ENCODE results near the gene EYA2.

The EYA2 gene

GRCh38 chr20:47055699-47056369, 161.2 kb downstream of the EYA2 start:
- Histone ChIP-seq H3K27ac (ENCODE audit: insufficient read depth in 1 of 2, low read depth in 1 of 2, low read length in 2 of 2, poor library complexity in 1 of 2, severe bottlenecking in 2 of 2) (no peak overlapping the region), H3K4me3 (ENCODE audit: control insufficient read depth in 1 of 7, extremely low read depth in 1 of 7, insufficient read depth in 4 of 7, low read depth in 2 of 7, low read length in 6 of 7) (no peak overlapping the region), H3K4me1 (ENCODE audit: control extremely low read depth in 1 of 4, control insufficient read depth in 4 of 4, insufficient read depth in 4 of 4, low read length in 3 of 4) (no peaks in the 10 kb centered on the region), H3K9me3 (ENCODE audit: control extremely low read depth in 1 of 5, control insufficient read depth in 4 of 5, insufficient read depth in 2 of 5, low read depth in 1 of 5, low read length in 4 of 5) (no peaks in the 10 kb centered on the region), H3K36me3 (ENCODE audit: control insufficient read depth in 4 of 4, insufficient read depth in 4 of 4, low read length in 3 of 4) (no peaks in the 10 kb centered on the region), H3K27me3 (replicated peaks in 2 of 5; ENCODE audit: control insufficient read depth in 4 of 5, insufficient read depth in 5 of 5, low read length in 4 of 5) (peaks cover 0 to 12% (median 1%) of the 10 kb centered on the region in 5 experiments)
- ChIA-PET POLR2A (no interaction called here), CTCF (no interaction called here)
- DNase-seq: no peak
- WGBS (ENCODE audit: insufficient coverage): 76% methylated on average over 13 of the region's 13 CpGs

GRCh38 chr20:47057661-47058060, 163.0 kb downstream of the EYA2 start:
- WGBS (ENCODE audit: insufficient coverage): no CpG with 5 or more reads among the region's 3 CpGs
- H3K36me3 ChIP-seq (ENCODE audit: control insufficient read depth in 4 of 4, insufficient read depth in 4 of 4, low read length in 3 of 4): no peaks in the 10 kb centered on the region
- DNase-seq: no peak
- H3K4me1 ChIP-seq (ENCODE audit: control extremely low read depth in 1 of 4, control insufficient read depth in 4 of 4, insufficient read depth in 4 of 4, low read length in 3 of 4): no peaks in the 10 kb centered on the region
- POLR2A ChIA-PET: no interaction called here
- H3K27me3 ChIP-seq (replicated peaks in 2 of 5; ENCODE audit: control insufficient read depth in 4 of 5, insufficient read depth in 5 of 5, low read length in 4 of 5): peaks cover 0 to 6% (median 0%) of the 10 kb centered on the region in 5 experiments
- CTCF ChIA-PET: no interaction called here
- H3K27ac ChIP-seq (ENCODE audit: insufficient read depth in 1 of 2, low read depth in 1 of 2, low read length in 2 of 2, poor library complexity in 1 of 2, severe bottlenecking in 2 of 2): no peak overlapping the region
- H3K4me3 ChIP-seq (ENCODE audit: control insufficient read depth in 1 of 7, extremely low read depth in 1 of 7, insufficient read depth in 4 of 7, low read depth in 2 of 7, low read length in 6 of 7): no peak overlapping the region
- H3K9me3 ChIP-seq (ENCODE audit: control extremely low read depth in 1 of 5, control insufficient read depth in 4 of 5, insufficient read depth in 2 of 5, low read depth in 1 of 5, low read length in 4 of 5): no peaks in the 10 kb centered on the region

- Histone ChIP-seq H3K27ac (ENCODE audit: insufficient read depth in 1 of 2, low read depth in 1 of 2, low read length in 2 of 2, poor library complexity in 1 of 2, severe bottlenecking in 2 of 2) (no peak overlapping the region), H3K4me3 (ENCODE audit: control insufficient read depth in 1 of 7, extremely low read depth in 1 of 7, insufficient read depth in 4 of 7, low read depth in 2 of 7, low read length in 6 of 7) (no peak overlapping the region), H3K36me3 (ENCODE audit: control insufficient read depth in 4 of 4, insufficient read depth in 4 of 4, low read length in 3 of 4) (no peaks in the 10 kb centered on the region), H3K4me1 (ENCODE audit: control extremely low read depth in 1 of 4, control insufficient read depth in 4 of 4, insufficient read depth in 4 of 4, low read length in 3 of 4) (no peaks in the 10 kb centered on the region), H3K27me3 (replicated peaks in 2 of 5; ENCODE audit: control insufficient read depth in 4 of 5, insufficient read depth in 5 of 5, low read length in 4 of 5) (peaks cover 0 to 6% (median 0%) of the 10 kb centered on the region in 5 experiments), H3K9me3 (ENCODE audit: control extremely low read depth in 1 of 5, control insufficient read depth in 4 of 5, insufficient read depth in 2 of 5, low read depth in 1 of 5, low read length in 4 of 5) (no peaks in the 10 kb centered on the region)
- ChIA-PET CTCF (no interaction called here), POLR2A (no interaction called here)
- WGBS (ENCODE audit: insufficient coverage): 90% methylated on average over 2 of the region's 4 CpGs
- DNase-seq: no peak
Measured at GRCh38 chr20:47058236-47058635, 163.6 kb downstream of the EYA2 start.

- CTCF ChIA-PET: no interaction called here
Measured at GRCh38 chr20:47059536-47059935, 164.9 kb downstream of the EYA2 start.

GRCh38 chr20:47061549-47061948, 166.9 kb downstream of the EYA2 start:
- no peaks in the 10 kb centered on the region for H3K4me1 ChIP-seq (ENCODE audit: control extremely low read depth in 1 of 4, control insufficient read depth in 4 of 4, insufficient read depth in 4 of 4, low read length in 3 of 4)
- no peak overlapping the region for H3K4me3 ChIP-seq (ENCODE audit: control insufficient read depth in 1 of 7, extremely low read depth in 1 of 7, insufficient read depth in 4 of 7, low read depth in 2 of 7, low read length in 6 of 7)
- no peak for DNase-seq
- peaks cover 0 to 9% (median under 1%) of the 10 kb centered on the region in 5 experiments for H3K9me3 ChIP-seq (ENCODE audit: control extremely low read depth in 1 of 5, control insufficient read depth in 4 of 5, insufficient read depth in 2 of 5, low read depth in 1 of 5, low read length in 4 of 5)
- no peaks in the 10 kb centered on the region for H3K36me3 ChIP-seq (ENCODE audit: control insufficient read depth in 4 of 4, insufficient read depth in 4 of 4, low read length in 3 of 4)
- no peaks in the 10 kb centered on the region for H3K27me3 ChIP-seq (replicated peaks in 2 of 5; ENCODE audit: control insufficient read depth in 4 of 5, insufficient read depth in 5 of 5, low read length in 4 of 5)
- 95% methylated on average over 8 of the region's 8 CpGs for WGBS (ENCODE audit: insufficient coverage)
- CTCF ChIA-PET: no interaction called here
- H3K27ac ChIP-seq (ENCODE audit: insufficient read depth in 1 of 2, low read depth in 1 of 2, low read length in 2 of 2, poor library complexity in 1 of 2, severe bottlenecking in 2 of 2): no peak overlapping the region
- POLR2A ChIA-PET: no interaction called here

More at GRCh38 chr20:47059536-47059935, 164.9 kb downstream of the EYA2 start:
- H3K27me3 ChIP-seq (replicated peaks in 2 of 5; ENCODE audit: control insufficient read depth in 4 of 5, insufficient read depth in 5 of 5, low read length in 4 of 5): peaks cover 0 to 4% (median 0%) of the 10 kb centered on the region in 5 experiments
- no peaks in the 10 kb centered on the region for H3K4me1 ChIP-seq (ENCODE audit: control extremely low read depth in 1 of 4, control insufficient read depth in 4 of 4, insufficient read depth in 4 of 4, low read length in 3 of 4)
- H3K9me3 ChIP-seq (ENCODE audit: control extremely low read depth in 1 of 5, control insufficient read depth in 4 of 5, insufficient read depth in 2 of 5, low read depth in 1 of 5, low read length in 4 of 5): peaks cover 0 to under 1% (median 0%) of the 10 kb centered on the region in 5 experiments
- H3K4me3 ChIP-seq (ENCODE audit: control insufficient read depth in 1 of 7, extremely low read depth in 1 of 7, insufficient read depth in 4 of 7, low read depth in 2 of 7, low read length in 6 of 7): no peak overlapping the region
- WGBS (ENCODE audit: insufficient coverage): 88% methylated on average over 4 of the region's 4 CpGs
- no peak for DNase-seq
- no peaks in the 10 kb centered on the region for H3K36me3 ChIP-seq (ENCODE audit: control insufficient read depth in 4 of 4, insufficient read depth in 4 of 4, low read length in 3 of 4)
- POLR2A ChIA-PET: interaction anchor here (0.6 kb wide), 1 partner anchor 42 kb away, joined by 3 read pairs; no protein-coding TSS in a partner anchor
- no peak overlapping the region for H3K27ac ChIP-seq (ENCODE audit: insufficient read depth in 1 of 2, low read depth in 1 of 2, low read length in 2 of 2, poor library complexity in 1 of 2, severe bottlenecking in 2 of 2)

GRCh38 chr20:47062226-47062890, 167.7 kb downstream of the EYA2 start:
- WGBS (ENCODE audit: insufficient coverage): 90% methylated on average over 8 of the region's 14 CpGs
- Histone ChIP-seq H3K4me1 (ENCODE audit: control extremely low read depth in 1 of 4, control insufficient read depth in 4 of 4, insufficient read depth in 4 of 4, low read length in 3 of 4) (no peaks in the 10 kb centered on the region), H3K27ac (ENCODE audit: insufficient read depth in 1 of 2, low read depth in 1 of 2, low read length in 2 of 2, poor library complexity in 1 of 2, severe bottlenecking in 2 of 2) (no peak overlapping the region), H3K4me3 (ENCODE audit: control insufficient read depth in 1 of 7, extremely low read depth in 1 of 7, insufficient read depth in 4 of 7, low read depth in 2 of 7, low read length in 6 of 7) (no peak overlapping the region), H3K27me3 (replicated peaks in 2 of 5; ENCODE audit: control insufficient read depth in 4 of 5, insufficient read depth in 5 of 5, low read length in 4 of 5) (no peaks in the 10 kb centered on the region), H3K9me3 (ENCODE audit: control extremely low read depth in 1 of 5, control insufficient read depth in 4 of 5, insufficient read depth in 2 of 5, low read depth in 1 of 5, low read length in 4 of 5) (peaks cover 0 to 15% (median 4%) of the 10 kb centered on the region in 5 experiments), H3K36me3 (ENCODE audit: control insufficient read depth in 4 of 4, insufficient read depth in 4 of 4, low read length in 3 of 4) (no peaks in the 10 kb centered on the region)
- CTCF ChIA-PET: no interaction called here
- DNase-seq: no peak
- POLR2A ChIA-PET: no interaction called here

- no peak for DNase-seq
- H3K27me3 ChIP-seq (replicated peaks in 2 of 5; ENCODE audit: control insufficient read depth in 4 of 5, insufficient read depth in 5 of 5, low read length in 4 of 5): no peaks in the 10 kb centered on the region
- H3K9me3 ChIP-seq (ENCODE audit: control extremely low read depth in 1 of 5, control insufficient read depth in 4 of 5, insufficient read depth in 2 of 5, low read depth in 1 of 5, low read length in 4 of 5): peaks cover 0 to 22% (median 11%) of the 10 kb centered on the region in 5 experiments
- no peak overlapping the region for H3K4me3 ChIP-seq (ENCODE audit: control insufficient read depth in 1 of 7, extremely low read depth in 1 of 7, insufficient read depth in 4 of 7, low read depth in 2 of 7, low read length in 6 of 7)
- ChIA-PET POLR2A (no interaction called here), CTCF (no interaction called here)
- no peak overlapping the region for H3K27ac ChIP-seq (ENCODE audit: insufficient read depth in 1 of 2, low read depth in 1 of 2, low read length in 2 of 2, poor library complexity in 1 of 2, severe bottlenecking in 2 of 2)
- H3K36me3 ChIP-seq (ENCODE audit: control insufficient read depth in 4 of 4, insufficient read depth in 4 of 4, low read length in 3 of 4): no peaks in the 10 kb centered on the region
- H3K4me1 ChIP-seq (ENCODE audit: control extremely low read depth in 1 of 4, control insufficient read depth in 4 of 4, insufficient read depth in 4 of 4, low read length in 3 of 4): no peaks in the 10 kb centered on the region
- WGBS (ENCODE audit: insufficient coverage): 68% methylated on average over 2 of the region's 2 CpGs
Measured at GRCh38 chr20:47063407-47063806, 168.8 kb downstream of the EYA2 start.

Data from common myeloid progenitor, CD34-positive (primary cell).